GM12872 (cell line): ENCODE data around the gene FIBCD1.

ENCODE experiments used
- CTCF ChIP-seq: IDR thresholded peaks from 3 replicates; pipeline ENCODE4 v1.5.1; 2011; ENCODE audit warnings: low read depth, mild to moderate bottlenecking, low read length, moderate library complexity; ENCODE audit not compliant: insufficient read depth

FIBCD1 gene

GRCh38 chr9:130980526-130980925 lies 41.5 kb upstream of the FIBCD1 start:
- TF ChIP-seq CTCF, result no peak

GRCh38 chr9:130979591-130980385 lies 40.7 kb upstream of the FIBCD1 start:
- no peak for TF ChIP-seq CTCF

GRCh38 chr9:130977811-130978221 lies 38.8 kb upstream of the FIBCD1 start:
- no peak for TF ChIP-seq CTCF

- TF ChIP-seq CTCF, result no peak
Observed at GRCh38 chr9:130975932-130976841, 37.1 kb upstream of the FIBCD1 start.

- no peak for TF ChIP-seq CTCF
Observed at GRCh38 chr9:130975156-130975555, 36.1 kb upstream of the FIBCD1 start.

GRCh38 chr9:130974697-130975096 lies 35.6 kb upstream of the FIBCD1 start:
- TF ChIP-seq CTCF, result no peak

- no peak for TF ChIP-seq CTCF
Observed at GRCh38 chr9:130973686-130974281, 34.7 kb upstream of the FIBCD1 start.
